HG03442 (cell line): ENCODE measurements around the gene SERPINF2.
"Not testable (repeated sequence)": the region's sequence is repeated elsewhere in the genome, so short reads cannot be mapped to it uniquely, and the experiment has no call there.

ENCODE experiments used
- ATAC-seq: cut with Tn5 transposase; IDR thresholded peaks from one replicate; pipeline ENCODE4 v1.9.1; 2021; ENCODE audit warnings: mild to moderate bottlenecking, moderate library complexity; ENCODE audit not compliant: unreplicated experiment

The SERPINF2 gene

DNA sequence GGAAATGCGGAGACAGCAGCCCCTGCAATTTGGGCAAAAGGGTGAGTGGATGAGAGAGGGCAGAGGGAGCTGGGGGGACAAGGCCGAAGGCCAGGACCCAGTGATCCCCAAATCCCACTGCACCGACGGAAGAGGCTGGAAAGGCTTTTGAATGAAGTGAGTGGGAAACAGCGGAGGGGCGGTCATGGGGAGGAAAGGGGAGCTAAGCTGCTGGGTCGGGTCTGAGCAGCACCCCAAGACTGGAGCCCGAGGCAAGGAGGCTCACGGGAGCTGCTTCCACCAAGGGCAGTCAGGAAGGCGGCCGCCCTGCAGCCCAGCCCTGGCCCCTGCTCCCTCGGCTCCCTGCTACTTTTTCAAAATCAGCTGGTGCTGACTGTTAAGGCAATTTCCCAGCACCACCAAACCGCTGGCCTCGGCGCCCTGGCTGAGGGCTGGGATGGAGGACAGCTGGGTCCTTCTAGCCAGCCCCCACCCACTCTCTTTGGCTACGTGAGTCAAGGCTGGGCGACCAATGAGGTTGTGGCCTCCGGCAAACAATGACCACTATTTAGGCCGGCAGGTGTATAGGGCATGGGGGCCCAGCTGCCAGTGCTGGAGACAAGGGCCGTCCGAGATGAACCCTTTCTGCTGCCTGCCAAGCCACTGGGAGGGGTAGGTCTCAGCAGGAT, 19.7 kb downstream of the SERPINF2 start:
- ATAC-seq: no peak

- ATAC-seq: no peak
These were observed 20.5 kb downstream of the SERPINF2 start for GRCh38 chr17:1762901-1763898.

DNA sequence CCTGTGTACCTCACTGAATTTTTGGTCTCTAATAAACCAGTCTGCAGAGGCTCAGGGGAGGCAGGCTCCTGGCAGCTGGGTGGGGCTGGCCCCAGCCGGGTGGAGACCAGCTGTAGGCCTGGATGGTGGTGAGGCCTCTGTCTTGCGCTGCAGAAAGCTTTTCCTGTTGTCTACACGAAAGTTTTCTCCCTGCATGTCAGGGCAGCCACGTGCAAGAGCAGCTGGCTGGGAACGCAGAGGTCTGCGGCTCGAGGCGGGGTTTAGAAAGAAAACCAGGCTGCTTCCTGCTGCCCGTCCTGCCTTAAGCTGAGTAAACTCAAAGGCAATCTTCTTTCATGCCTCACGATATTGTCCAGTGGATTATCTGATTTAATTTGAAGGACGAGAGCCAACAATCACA, 21.6 kb downstream of the SERPINF2 start:
- ATAC-seq: no peak

DNA sequence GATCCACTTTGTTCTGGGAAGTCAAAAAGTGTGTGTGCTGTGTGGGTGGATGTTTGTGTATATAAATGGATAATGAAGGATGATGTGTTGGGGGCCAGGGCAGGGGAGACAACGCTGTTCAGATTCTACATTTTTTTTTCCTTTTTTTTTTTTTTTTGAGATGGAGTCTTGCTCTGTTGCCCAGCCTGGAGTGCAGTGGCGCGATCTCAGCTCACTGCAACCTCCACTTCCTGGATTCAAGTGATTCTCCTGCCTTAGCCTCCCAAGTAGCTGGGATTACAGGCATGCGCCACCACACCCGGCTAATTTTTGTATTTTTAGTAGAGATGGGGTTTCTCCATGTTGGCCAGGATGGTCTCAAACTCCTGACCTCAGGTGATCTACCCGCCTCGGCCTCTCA, 22.0 kb downstream of the SERPINF2 start:
- not testable (repeated sequence) for ATAC-seq

- ATAC-seq: no peak
These were observed 22.9 kb downstream of the SERPINF2 start for GRCh38 chr17:1765576-1765975.

DNA sequence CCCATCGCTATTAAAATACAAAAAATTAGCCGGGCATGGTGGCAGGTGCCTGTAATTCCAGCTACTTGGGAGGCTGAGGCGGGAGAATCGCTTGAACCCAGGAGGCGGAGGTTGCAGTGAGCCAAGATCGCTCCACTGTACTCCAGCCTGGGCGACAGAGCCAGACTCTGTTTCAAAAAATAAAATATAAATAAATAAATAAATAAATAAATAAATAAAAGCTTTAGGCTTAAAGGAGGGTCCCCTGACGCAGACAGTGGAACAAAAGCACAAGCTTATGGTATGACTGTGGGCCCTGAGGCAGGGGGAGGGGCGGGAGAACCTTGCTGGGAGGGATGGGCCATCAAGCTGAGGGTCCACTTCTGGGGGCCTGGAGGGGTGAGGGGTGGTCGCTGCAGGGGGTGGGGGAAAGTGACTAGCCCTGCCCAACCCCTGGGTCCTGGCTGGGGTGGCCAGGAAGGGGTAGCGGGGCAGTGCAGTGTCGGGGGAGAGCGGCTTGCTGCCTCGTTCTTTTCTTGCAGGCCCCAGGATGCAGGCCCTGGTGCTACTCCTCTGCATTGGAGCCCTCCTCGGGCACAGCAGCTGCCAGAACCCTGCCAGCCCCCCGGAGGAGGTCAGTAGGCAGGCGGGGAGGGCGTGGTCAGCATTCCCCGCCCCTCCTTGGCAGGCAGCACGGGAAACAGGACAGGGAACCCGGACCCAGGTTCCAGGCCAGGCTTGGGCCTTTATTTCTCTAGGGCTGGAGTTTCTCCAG, 23.9 kb downstream of the SERPINF2 start:
- ATAC-seq: no peak

- ATAC-seq: no peak
These were observed 24.7 kb downstream of the SERPINF2 start for GRCh38 chr17:1767358-1767757.

DNA sequence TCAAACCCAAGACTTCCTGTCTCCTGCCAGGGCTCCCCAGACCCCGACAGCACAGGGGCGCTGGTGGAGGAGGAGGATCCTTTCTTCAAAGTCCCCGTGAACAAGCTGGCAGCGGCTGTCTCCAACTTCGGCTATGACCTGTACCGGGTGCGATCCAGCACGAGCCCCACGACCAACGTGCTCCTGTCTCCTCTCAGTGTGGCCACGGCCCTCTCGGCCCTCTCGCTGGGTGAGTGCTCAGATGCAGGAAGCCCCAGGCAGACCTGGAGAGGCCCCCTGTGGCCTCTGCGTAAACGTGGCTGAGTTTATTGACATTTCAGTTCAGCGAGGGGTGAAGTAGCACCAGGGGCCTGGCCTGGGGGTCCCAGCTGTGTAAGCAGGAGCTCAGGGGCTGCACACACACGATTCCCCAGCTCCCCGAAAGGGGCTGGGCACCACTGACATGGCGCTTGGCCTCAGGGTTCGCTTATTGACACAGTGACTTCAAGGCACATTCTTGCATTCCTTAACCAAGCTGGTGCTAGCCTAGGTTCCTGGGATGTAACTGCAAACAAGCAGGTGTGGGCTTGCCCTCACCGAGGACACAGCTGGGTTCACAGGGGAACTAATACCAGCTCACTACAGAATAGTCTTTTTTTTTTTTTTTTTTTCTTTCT, 27.3 kb downstream of the SERPINF2 start:
- no peak for ATAC-seq

- not testable (repeated sequence) for ATAC-seq
These were observed 30.5 kb downstream of the SERPINF2 start for GRCh38 chr17:1773000-1773695.

DNA sequence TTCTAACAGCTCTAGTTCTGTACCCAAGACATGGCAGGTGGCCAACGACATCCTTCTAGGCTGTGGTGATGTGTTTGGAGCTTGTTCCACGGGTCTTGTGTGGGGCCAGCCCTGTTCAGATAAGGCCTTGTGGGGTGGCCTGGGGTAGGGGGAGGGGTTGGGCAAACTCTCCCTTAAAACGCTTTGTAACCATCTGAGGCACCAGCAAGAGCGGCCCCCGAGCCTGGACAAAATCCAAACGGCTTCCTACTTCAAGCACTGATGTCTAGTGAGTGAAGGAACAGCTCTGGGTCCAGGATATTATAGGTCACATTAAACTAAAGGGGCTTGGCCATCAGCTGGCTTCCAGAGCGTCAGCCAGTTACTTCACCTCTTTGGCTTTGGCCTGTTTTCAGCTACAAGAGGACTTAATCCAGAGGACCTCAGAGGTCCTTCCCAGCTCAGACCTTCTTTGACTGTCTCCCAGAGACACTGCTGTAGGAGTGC, 31.1 kb downstream of the SERPINF2 start:
- ATAC-seq: no peak

- ATAC-seq: no peak
These were observed 31.9 kb downstream of the SERPINF2 start for GRCh38 chr17:1774390-1775176.

DNA sequence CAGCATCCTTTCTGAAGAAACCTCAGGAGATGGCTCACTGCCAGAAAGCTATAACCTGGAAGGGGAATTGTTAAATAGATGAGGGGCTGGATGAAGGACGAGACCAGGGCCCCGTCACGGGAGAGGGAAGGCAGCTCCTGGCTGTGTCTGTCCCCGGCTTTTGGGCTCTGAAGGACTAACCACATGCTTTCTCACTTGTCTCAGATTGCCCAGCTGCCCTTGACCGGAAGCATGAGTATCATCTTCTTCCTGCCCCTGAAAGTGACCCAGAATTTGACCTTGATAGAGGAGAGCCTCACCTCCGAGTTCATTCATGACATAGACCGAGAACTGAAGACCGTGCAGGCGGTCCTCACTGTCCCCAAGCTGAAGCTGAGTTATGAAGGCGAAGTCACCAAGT, 33.7 kb downstream of the SERPINF2 start:
- no peak for ATAC-seq

DNA sequence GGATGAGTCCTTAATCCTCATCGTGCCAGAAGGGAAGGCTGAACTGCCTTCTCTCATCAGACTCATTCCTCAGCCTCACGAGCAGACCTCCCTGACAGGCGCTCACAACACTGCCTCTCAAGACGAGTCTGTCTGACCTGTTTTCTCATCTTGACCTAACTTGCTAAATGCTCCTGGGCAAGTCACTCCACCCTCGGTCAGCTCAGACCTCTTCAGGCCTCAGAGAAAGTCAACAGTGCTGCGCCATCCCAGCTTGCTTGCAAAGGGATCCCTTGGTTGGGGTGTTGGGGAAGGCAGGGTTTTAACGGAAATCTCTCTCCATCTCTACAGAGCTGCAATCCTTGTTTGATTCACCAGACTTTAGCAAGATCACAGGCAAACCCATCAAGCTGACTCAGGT, 34.2 kb downstream of the SERPINF2 start:
- no peak for ATAC-seq

GRCh38 chr17:1779571-1780131, 37.0 kb downstream of the SERPINF2 start:
- no peak for ATAC-seq

DNA sequence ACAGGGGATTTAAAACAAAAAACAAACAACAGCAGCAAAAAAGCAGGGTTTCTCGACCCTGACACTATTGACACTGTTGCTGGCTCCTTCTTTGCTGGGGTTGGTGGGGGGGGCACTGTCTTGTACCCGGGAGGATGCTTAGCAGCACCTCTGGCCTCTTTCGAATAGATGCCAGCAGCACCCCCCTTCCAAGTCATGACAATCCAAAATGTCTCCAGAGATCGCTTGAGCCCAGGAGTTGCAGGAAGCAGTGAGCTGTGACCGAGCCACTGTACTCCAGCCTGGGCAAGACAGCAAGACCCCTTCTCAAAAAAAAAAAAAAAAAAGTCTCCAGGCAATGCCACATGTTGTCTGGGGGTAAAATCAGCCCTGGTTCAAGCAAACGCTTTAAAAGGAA, 39.5 kb downstream of the SERPINF2 start:
- ATAC-seq: no peak

DNA sequence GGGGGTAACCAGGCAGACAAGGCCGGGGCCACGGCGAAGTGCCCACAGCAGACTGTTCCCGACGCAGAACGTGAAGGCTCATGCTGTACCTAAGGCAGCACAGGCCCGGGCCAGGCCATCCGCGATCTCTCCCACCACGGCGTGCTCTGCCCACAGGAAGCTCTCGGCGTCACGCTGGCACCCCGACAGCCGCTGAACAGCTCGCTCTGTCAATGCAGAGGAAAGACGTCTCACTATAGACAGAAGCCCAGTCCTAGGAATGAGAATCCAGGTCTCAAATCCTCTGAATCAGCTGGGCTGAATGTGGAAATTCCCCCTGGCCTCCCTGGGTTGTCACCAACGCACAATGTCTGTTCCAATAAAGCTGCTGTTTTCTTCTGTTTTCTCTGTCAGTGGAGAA, 40.6 kb downstream of the SERPINF2 start:
- no peak for ATAC-seq

GRCh38 chr17:1783834-1784611, 41.4 kb downstream of the SERPINF2 start:
- no peak for ATAC-seq

DNA sequence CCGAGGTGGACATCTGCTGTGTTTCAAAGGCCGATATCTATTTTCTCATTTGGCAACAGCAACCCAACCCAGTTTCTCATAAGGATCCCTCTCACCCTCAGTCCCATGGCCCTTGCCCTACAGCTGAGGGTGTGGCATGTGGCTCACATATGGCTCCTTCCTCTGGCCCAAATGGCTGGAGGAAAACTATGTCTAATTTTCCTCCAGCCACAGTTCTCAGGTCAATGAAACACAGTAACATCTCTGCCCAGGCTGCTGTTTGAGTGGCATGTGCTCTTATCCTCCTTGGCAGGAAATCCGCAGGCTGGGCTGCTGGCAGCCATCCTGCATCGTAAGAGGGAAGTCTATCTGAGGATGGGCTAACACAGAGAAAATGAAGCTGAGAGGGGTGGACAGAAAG, 43.3 kb downstream of the SERPINF2 start:
- ATAC-seq: no peak
